Neural progenitor cell (in vitro differentiated cells): ENCODE results near the gene PRKCD.

Experiments
- EZH2 ChIP-seq: fragments of 200-600 bp; sonication (generic); IDR thresholded peaks from 2 replicates; pipeline ENCODE4 v1.6.1; 2017; ENCODE audit warnings: antibody characterized with exemption, mild to moderate bottlenecking, moderate library complexity
- TF ChIP-seq, protein P1 (sequence below): fragments of 200-600 bp; sonication (generic); IDR thresholded peaks from 2 replicates; pipeline ENCODE4 v1.5.1; 2017; ENCODE audit warnings: antibody characterized with exemption, mild to moderate bottlenecking

DNA sequence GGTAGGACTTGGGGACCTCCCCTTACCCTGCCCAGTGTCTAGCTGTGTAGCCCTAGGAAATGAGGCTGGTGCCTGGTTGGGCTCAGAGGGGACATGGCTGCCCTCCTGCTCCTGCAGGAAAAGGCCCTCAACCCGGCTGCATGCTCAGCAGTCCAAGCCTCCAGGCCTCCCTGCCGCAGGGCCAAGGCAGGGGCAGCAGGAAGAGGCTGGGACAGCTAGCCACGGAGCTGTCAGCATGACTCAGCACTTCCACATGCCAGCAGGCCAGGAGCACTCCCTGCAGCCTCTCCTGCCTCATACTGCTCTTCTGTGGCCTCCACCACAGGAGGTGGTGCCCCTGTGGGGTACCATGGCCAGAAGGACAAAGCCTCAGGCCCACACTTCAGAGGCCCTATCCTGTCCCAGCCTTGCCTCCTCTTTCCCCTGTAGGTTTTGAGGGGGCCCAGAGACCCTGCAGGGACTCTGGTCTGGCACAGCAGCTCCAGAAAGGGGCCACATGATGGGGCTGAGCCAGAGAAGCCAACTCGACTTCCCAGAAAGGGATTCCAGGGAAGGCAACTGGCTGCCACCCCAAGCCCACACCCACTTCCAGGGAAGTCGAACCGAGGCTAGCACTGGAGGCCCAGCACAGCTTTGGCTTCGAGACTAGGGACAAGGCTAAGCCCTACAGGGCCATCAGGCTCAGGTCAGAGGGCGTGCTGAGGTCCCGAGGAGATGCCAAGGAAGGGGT is 75.3 kb downstream of the PRKCD start:
- TF ChIP-seq, protein P1, sequence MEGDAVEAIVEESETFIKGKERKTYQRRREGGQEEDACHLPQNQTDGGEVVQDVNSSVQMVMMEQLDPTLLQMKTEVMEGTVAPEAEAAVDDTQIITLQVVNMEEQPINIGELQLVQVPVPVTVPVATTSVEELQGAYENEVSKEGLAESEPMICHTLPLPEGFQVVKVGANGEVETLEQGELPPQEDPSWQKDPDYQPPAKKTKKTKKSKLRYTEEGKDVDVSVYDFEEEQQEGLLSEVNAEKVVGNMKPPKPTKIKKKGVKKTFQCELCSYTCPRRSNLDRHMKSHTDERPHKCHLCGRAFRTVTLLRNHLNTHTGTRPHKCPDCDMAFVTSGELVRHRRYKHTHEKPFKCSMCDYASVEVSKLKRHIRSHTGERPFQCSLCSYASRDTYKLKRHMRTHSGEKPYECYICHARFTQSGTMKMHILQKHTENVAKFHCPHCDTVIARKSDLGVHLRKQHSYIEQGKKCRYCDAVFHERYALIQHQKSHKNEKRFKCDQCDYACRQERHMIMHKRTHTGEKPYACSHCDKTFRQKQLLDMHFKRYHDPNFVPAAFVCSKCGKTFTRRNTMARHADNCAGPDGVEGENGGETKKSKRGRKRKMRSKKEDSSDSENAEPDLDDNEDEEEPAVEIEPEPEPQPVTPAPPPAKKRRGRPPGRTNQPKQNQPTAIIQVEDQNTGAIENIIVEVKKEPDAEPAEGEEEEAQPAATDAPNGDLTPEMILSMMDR: no peak
- no peak for TF ChIP-seq EZH2
